Duodenal mucosa (tissue), 2 donors: Measurements from ENCODE around the gene RBBP8NL.

Source experiments
- H3K27ac ChIP-seq: one replicate; pipeline ENCODE4 v1.7.0; 2013; ENCODE audit warnings: low read depth, low read length
- H3K27me3 ChIP-seq, 2 donors: one replicate each; pipeline ENCODE4 v1.7.0; 2013; ENCODE audit warnings: low read length in 2 of 2, control low read depth in 1 of 2; ENCODE audit not compliant: insufficient read depth in 2 of 2, control insufficient read depth in 1 of 2
- H3K36me3 ChIP-seq, 2 donors: one replicate each; pipeline ENCODE4 v1.7.0; 2013; ENCODE audit warnings: low read length in 2 of 2, control low read depth in 1 of 2; ENCODE audit not compliant: insufficient read depth in 2 of 2, control insufficient read depth in 1 of 2
- H3K4me1 ChIP-seq, 2 donors: one replicate each; pipeline ENCODE4 v1.7.0; 2013; ENCODE audit warnings: low read length in 2 of 2, control low read depth in 1 of 2; ENCODE audit not compliant: insufficient read depth in 2 of 2, control insufficient read depth in 1 of 2
- H3K4me3 ChIP-seq, 2 donors: one replicate each; pipeline ENCODE4 v1.7.0; 2013; ENCODE audit warnings: low read length in 2 of 2, low read depth in 1 of 2
- H3K9ac ChIP-seq, 2 donors: one replicate each; pipeline ENCODE4 v1.7.0; 2013; ENCODE audit warnings: low read length in 2 of 2, low read depth in 1 of 2
- H3K9me3 ChIP-seq, 2 donors: one replicate each; pipeline ENCODE4 v1.7.0; 2013; ENCODE audit warnings: low read length in 2 of 2, control low read depth in 1 of 2; ENCODE audit not compliant: control insufficient read depth in 1 of 2

The RBBP8NL gene

DNA sequence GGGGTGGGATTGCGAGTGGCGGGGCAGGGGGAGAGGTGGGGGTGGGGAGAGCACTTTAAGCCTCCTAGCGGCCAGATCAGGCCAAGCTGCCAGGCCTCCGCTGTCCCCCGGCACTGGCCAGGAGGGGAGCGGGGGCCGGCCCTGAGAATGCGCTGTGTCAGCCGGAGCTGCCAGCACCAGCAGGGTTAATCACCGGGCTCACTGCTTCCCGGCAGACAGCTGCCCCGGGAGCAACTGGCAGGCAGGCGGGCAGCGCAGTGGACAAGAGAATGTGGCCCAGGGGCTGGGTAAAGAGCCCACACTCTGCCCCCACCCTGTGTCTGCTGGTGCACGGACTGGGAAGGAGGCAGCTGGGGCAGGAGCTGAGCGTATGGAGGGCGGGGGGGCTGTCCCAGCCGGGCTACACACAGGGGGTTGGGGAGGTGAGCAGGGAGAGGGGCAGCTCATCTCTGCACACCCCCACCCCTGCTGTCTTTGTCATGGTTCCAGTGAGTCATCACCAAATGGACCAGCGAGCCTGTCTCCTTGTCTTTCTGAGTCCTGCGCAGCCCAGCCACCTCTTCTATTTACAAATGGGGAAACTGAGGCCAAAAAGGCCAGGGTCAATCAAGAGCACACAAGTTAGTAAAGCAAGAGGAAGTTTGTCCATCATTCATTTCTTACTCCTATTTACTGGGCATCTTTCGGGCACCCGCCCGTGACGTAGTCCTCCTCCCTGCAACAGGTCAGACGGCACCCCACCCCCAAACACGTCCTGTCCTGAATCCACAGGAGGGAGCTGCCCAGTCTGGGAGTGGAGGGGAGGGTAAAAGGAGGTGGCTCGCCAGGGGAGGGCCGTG, 58.1 kb downstream of the RBBP8NL start:
- H3K27me3 ChIP-seq, result peaks cover 7 to 34% of the 10 kb centered on the region in 2 donors
- no peak overlapping the region for H3K4me3 ChIP-seq
- H3K9me3 ChIP-seq, result no peaks in the 10 kb centered on the region
- H3K9ac ChIP-seq, result no peak overlapping the region
- no peaks in the 10 kb centered on the region for H3K36me3 ChIP-seq
- H3K4me1 ChIP-seq, result peaks cover 27 to 35% of the 10 kb centered on the region in 2 donors
- H3K27ac ChIP-seq, result peak overlapping the region; percentile 20

DNA sequence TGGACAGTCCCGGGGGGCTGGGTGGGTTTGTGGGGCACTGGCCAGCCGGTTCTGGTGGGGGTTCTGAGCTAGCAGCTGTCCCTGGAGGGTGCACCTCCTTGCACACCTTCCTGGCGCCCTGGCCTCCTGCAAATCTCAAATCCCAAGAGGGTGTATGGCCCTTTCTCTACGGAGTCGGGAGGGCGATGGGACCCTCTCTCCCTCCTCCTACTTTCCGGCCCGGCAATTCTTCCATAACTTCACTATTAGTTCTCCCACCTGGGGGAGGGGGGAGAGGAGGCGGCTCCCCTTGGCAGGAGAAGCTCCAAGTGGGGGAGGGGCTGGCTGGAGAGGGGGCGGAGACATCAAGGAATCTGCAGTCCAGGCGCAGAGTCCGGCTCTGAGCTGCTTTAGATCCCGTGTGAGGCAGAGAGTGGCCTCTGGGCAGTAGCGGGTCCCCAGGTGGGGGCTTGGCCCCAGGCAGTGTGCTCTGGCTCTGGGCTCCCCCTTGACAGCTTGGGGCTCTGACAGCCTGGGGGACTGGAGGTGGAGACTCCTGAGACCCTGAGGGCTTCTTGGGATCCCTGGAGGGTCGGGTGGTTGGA, 58.9 kb downstream of the RBBP8NL start:
- H3K9me3 ChIP-seq, result no peaks in the 10 kb centered on the region
- H3K36me3 ChIP-seq, result no peaks in the 10 kb centered on the region
- H3K27ac ChIP-seq, result peak overlapping the region; percentile 10
- peaks cover 27 to 35% of the 10 kb centered on the region in 2 donors for H3K4me1 ChIP-seq
- peaks cover 7 to 31% of the 10 kb centered on the region in 2 donors for H3K27me3 ChIP-seq
- H3K4me3 ChIP-seq, result peak overlapping the region in 1 of 2 donors; percentile 24
- H3K9ac ChIP-seq, result no peak overlapping the region

DNA sequence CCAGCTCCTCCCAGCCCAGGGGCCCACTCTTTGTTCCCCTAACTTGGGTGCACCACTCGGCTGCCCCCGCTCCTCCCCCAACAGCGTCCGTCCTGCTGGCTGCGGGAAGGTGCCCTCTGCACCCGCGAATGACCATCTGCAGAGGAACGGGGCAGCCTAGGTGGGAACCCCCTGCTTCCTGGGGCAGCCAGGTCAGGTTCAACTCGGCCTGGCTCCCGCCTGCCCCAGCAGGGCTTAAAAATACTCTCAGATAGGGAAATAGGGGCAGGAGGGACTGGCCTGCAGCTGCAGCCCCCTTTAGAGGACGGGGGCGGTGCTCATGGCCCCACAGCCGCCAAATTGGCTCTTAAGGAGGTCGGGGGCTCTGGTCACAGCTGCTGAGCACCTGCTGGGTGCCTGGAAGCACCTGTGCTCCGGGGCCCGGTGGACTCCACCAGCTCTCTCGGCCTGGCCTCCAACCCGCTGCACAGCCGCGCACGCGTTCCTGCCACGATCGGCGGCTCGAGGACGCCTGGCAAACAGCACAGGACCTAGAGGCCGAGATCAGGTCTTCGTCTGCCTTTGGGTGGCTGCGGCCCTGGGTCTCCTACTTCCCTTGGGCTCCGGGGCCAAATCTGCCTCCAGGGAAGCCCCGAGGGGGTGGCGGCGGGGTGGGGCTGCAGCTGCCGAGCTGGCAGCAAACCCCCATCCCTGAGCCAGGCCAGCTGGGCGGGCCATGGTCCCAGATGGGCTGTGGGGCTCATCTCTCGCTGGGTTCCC, 59.5 kb downstream of the RBBP8NL start:
- peak overlapping the region in 1 of 2 donors; percentile 25 for H3K9ac ChIP-seq
- peaks cover 27 to 35% of the 10 kb centered on the region in 2 donors for H3K4me1 ChIP-seq
- no peaks in the 10 kb centered on the region for H3K9me3 ChIP-seq
- H3K27me3 ChIP-seq, result peaks cover 7 to 31% of the 10 kb centered on the region in 2 donors
- H3K4me3 ChIP-seq, result peak overlapping the region; percentile 50 to 57
- H3K27ac ChIP-seq, result peak overlapping the region; percentile 10
- H3K36me3 ChIP-seq, result no peaks in the 10 kb centered on the region

DNA sequence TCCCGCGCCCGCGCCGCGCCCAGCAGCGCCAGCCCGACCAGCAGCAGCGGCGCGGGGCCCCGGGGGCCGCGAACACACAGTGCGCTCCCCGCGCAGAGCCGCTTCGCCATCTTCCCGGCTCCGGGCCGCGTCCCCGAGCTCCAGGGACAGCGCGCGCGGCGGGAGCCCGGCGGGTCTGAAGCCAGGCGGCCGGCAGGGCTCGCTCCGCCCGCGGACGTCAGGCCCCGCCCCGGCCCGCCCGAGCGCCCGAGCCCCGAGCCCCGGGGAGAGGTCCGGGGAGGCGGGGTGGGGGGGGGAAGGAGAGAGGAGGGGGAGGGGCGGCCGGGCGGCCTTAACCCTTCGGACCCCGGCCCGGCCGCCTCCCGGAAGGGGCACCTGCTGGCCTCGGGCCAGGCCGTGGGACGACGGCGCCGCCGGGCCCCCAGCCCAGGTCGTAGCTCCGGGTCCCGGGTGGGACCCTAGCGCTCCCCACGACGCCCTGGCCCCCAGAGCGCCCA, 60.2 kb downstream of the RBBP8NL start, which contains the start of gene LAMA5:
Gene LAMA5, minus strand, starts transcription at position 177 of the 497 bp plus-strand sequence. Its CDS starts 67 bp downstream, at position 110.
- H3K4me1 ChIP-seq, result peaks cover 27 to 35% of the 10 kb centered on the region in 2 donors
- H3K9me3 ChIP-seq, result no peaks in the 10 kb centered on the region
- H3K27me3 ChIP-seq, result peaks cover 7 to 31% of the 10 kb centered on the region in 2 donors

DNA sequence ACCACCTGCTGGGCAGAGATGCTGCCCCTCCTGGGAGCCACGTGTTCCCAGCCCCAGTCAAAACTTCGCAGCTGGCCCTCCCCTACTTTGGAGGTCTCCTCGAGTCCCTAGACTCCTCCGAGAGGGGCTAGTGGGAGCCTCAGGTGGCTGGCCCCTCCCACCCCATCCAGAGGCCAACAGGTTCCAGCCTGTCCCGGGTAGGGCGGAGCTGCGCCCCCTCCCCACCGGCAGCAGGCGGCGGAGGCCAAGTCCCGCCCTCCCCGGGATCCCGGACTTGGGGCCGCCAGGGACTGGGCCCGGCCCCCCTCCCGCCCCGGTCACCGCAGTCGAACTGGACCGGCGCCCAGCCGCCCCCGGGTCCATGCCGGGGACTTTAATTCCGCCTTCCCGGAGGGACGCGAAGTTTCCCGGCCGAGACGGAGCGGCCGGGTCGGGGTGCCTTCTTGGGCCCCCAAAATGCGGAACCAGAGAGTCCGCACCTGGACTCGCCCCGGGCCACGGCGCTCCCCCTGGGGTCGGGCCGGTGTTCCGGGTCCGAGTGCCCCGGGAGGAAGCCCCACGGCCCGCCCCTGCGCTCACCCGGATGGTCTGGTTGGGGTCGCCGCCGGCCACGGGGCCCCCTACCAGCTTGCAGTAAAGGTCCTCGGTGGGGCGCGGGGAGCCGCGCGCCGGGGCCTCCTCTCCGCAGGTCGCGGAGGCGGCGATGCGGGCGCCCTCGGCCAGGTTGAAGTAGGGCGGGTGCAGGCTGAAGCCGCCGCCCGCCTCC, 60.8 kb downstream of the RBBP8NL start:
- Histone ChIP-seq H3K9ac (peak overlapping the region; percentile 18 to 25), H3K4me3 (peak overlapping the region; percentile 58 to 60), H3K9me3 (no peaks in the 10 kb centered on the region), H3K36me3 (no peaks in the 10 kb centered on the region), H3K27me3 (peaks cover 7 to 31% of the 10 kb centered on the region in 2 donors), H3K27ac (peak overlapping the region; percentile 32), H3K4me1 (peaks cover 27 to 35% of the 10 kb centered on the region in 2 donors)

More for the DNA sequence above, 60.2 kb downstream of the RBBP8NL start, which contains the start of gene LAMA5:
- Histone ChIP-seq H3K27ac (peak within 1 kb of the TSS; percentile 32), H3K9ac (peak within 1 kb of the TSS; percentile 25), H3K36me3 (no peaks in the 10 kb centered on the region), H3K4me3 (peak within 1 kb of the TSS; percentile 58 to 60)

DNA sequence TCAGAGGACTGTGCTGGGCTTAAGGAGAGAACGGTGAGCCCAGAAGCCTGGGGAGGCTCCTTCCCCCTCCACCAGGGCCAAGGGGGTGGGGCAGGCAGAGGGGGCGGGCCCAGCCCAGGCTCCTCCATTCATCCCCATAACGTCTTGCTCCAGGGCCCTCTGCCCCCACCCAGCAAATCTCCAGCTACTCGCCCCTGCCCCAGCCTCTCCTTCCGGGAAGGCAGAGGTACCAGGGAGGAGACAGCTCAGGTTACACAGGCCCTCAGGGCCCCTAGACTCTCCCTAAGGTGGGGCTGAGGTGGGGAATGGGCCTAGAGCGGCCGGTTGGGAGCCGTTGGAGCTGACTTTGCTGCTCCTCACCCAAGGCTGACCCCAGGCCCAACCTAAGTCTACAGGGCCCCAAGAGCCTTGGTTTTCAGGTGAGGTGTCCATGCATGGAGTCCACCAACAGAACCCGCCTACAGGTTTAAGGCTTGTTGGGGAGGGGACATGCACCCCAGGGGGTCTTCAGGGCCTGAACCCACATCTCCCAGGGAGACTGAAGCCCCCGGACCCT, 61.4 kb downstream of the RBBP8NL start:
- peaks cover 7 to 28% of the 10 kb centered on the region in 2 donors for H3K27me3 ChIP-seq
- peaks cover 27 to 32% of the 10 kb centered on the region in 2 donors for H3K4me1 ChIP-seq
- H3K27ac ChIP-seq, result peak overlapping the region; percentile 32
- H3K9ac ChIP-seq, result peak overlapping the region; percentile 18 to 25
- peak overlapping the region; percentile 58 to 60 for H3K4me3 ChIP-seq
- no peaks in the 10 kb centered on the region for H3K9me3 ChIP-seq
- no peaks in the 10 kb centered on the region for H3K36me3 ChIP-seq

DNA sequence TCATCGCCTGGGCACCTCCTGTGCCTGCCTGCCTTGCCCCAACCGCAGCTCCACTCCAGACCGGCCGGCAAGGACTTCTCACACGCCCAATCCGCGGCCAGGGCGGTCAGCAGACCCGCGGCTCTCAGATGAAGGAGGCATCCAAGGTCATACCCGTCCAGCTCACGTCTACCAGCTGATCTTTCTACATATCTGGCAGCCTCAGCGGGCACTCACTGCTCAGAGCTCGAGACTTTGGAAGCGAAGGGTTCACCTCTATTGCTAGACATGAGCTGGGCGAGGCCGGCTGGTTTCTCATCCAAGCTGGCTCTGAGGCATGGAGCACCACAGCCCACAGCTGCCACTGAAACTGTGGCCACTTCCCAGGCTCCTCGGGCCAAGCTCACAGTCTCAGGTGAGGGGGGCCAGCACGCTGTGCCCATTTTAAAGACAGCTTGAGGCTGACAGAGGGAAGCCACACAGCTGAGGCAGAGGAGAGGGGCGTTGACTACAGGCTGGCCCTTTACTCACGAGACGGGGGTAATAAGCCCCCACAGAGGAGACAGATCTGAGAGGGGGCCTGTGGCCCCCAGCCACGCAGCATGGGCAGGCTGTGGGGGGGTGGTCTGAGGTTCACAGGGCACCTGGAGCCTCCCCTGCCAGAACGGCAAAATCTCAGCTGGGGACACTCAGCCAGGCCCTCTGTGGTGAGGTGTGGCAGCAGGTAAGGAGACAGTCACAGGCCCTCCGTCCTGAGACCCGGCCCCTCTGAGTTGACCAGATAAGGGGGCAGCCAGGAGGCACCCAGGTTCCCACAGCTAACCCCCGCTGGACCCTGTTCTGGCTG, 62.2 kb downstream of the RBBP8NL start:
- peaks cover 27% of the 10 kb centered on the region in 2 donors for H3K4me1 ChIP-seq
- H3K9me3 ChIP-seq, result no peaks in the 10 kb centered on the region
- H3K9ac ChIP-seq, result no peak overlapping the region
- H3K4me3 ChIP-seq, result peak overlapping the region in 1 of 2 donors; percentile 58
- H3K27ac ChIP-seq, result peak overlapping the region; percentile 50
- H3K27me3 ChIP-seq, result peaks cover 7 to 22% of the 10 kb centered on the region in 2 donors
- no peaks in the 10 kb centered on the region for H3K36me3 ChIP-seq

DNA sequence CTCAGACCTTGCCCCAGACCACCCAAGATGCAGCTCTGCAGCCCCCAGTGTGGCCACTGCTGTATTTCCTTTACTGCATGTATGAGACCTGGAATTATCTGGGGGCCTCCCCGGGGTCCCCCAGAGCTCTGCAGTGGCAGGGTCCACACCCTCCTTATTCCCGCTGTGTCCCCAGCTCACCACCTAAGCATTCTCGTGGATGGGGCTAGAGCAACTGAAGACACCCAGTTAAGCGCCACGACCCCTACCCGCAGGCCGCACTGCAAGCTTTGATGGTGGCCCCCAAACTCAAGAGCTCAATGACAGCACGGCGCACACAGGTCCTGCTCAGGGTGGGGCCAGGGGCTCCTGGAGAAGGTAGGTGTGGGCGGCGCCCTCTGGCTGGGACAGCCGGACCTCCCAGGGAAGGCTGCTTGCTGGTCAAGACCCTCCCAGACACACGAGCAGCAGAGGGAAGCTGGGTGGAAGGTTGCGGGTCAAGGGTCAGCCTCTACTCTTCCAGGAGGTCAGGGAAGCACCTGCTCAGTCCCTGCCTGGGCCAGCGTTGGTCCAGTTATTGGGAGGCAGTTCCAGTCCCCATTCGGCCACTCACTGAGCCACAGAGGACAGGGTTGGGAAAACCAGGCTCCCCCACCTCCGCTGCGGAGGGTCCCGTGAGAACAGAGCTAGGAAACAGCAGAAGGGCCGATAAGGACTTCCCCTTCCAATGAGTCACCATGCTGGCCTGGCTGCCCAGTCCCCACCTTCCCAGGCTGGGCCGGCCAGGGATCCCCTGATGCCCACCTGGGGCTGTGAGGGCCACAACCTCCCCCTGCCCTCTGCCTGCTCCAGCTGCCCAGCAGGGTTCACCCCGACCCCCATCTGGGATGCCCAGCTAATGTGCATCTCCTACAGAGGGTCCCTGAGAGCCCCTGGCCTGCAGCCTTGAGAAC, 63.2 kb downstream of the RBBP8NL start:
- peak overlapping the region; percentile 32 for H3K27ac ChIP-seq
- H3K9me3 ChIP-seq, result no peaks in the 10 kb centered on the region
- H3K36me3 ChIP-seq, result no peaks in the 10 kb centered on the region
- H3K9ac ChIP-seq, result no peak overlapping the region
- peaks cover 22 to 27% of the 10 kb centered on the region in 2 donors for H3K4me1 ChIP-seq
- H3K4me3 ChIP-seq, result no peak overlapping the region
- H3K27me3 ChIP-seq, result peaks cover 7 to 19% of the 10 kb centered on the region in 2 donors
